ENCODE results near the gene SORCS2. TPM values are rescaled to one million over a fixed set of nuclear protein-coding genes. Genes with fewer than 3 reads are reported as not detected.

The SORCS2 gene
- total RNA-seq, 4 donors from 2014 or later: 0.26 to 17.1 (median 2.9) TPM

GRCh38 chr4:7280926-7281690 is 88.8 kb downstream of the SORCS2 start:
- H3K9me3 ChIP-seq: no peaks in the 10 kb centered on the region
- H3K4me1 ChIP-seq: peaks cover 0 to 4% of the 10 kb centered on the region in 2 donors
- intact Hi-C loops (cut with DNase I; ENCODE audit: low total_unique reads): no loop called here
- H3K27ac ChIP-seq: no peak overlapping the region
- DNase-seq: no peak
- no peak overlapping the region for H3K4me3 ChIP-seq
- no peaks in the 10 kb centered on the region for H3K27me3 ChIP-seq
- no peak for TF ChIP-seq POLR2A (IDR thresholded peaks at IDR 0.05)
- TF ChIP-seq, protein P1, sequence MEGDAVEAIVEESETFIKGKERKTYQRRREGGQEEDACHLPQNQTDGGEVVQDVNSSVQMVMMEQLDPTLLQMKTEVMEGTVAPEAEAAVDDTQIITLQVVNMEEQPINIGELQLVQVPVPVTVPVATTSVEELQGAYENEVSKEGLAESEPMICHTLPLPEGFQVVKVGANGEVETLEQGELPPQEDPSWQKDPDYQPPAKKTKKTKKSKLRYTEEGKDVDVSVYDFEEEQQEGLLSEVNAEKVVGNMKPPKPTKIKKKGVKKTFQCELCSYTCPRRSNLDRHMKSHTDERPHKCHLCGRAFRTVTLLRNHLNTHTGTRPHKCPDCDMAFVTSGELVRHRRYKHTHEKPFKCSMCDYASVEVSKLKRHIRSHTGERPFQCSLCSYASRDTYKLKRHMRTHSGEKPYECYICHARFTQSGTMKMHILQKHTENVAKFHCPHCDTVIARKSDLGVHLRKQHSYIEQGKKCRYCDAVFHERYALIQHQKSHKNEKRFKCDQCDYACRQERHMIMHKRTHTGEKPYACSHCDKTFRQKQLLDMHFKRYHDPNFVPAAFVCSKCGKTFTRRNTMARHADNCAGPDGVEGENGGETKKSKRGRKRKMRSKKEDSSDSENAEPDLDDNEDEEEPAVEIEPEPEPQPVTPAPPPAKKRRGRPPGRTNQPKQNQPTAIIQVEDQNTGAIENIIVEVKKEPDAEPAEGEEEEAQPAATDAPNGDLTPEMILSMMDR (IDR thresholded peaks at IDR 0.05): no peak
- H3K36me3 ChIP-seq: no peaks in the 10 kb centered on the region

DNA sequence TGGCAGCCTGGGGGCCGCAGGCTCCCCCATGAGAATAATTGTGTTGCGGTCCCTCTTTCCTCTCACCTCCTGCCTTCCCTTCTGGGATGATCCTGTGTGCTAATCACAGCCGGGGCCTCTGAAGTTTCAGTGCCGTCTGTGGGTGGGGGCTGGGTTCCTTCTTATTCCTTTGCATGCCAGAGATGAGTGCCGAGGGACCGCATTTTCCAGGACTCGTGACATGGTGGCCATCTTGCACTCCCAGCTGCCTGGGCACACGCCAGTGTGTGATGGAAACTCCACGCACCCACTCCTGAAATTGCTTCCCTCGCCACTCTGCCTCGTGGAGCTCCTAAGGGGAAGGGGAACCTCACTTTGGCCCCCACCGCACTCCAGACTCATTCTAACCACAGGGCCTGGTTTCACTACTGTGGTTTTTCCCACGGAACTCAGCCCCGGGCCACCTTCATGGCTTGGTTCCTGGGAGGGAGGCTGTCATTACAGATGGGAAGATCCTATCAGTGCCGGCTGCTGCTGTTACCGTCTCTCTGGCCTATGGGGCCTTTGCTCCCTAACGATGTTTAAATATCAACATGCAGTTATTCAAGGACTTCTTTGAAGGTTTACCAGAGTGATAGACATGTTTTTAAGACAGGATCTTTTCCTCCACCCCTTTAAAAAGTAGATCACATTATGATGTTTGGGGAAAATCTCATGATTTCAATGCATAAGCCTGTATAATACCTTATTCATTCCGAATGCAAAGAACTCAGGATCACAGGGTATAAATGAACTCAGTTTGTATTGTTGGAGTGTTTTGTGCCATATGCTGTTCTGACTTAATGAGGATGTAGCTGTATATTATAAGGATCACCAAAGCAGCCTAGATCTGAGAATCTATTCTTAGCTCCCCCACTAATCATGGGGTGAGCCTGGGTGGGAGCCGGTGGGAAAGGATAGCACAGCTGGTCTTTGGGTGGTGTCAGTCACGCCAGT is 89.6 kb downstream of the SORCS2 start:
- DNase-seq: no peak
- TF ChIP-seq, protein P1 (IDR thresholded peaks at IDR 0.05): no peak
- no peak for TF ChIP-seq POLR2A (IDR thresholded peaks at IDR 0.05)
- H3K4me1 ChIP-seq: peaks cover 0 to 7% of the 10 kb centered on the region in 2 donors
- H3K27ac ChIP-seq: no peak overlapping the region
- no peaks in the 10 kb centered on the region for H3K27me3 ChIP-seq
- no peaks in the 10 kb centered on the region for H3K9me3 ChIP-seq
- no peaks in the 10 kb centered on the region for H3K36me3 ChIP-seq
- intact Hi-C loops (cut with DNase I; ENCODE audit: low total_unique reads): no loop called here
- no peak overlapping the region for H3K4me3 ChIP-seq

- Histone ChIP-seq H3K27ac (no peak overlapping the region), H3K27me3 (no peaks in the 10 kb centered on the region), H3K4me3 (no peak overlapping the region), H3K9me3 (no peaks in the 10 kb centered on the region), H3K4me1 (peaks cover 0 to 7% of the 10 kb centered on the region in 2 donors), H3K36me3 (no peaks in the 10 kb centered on the region)
- intact Hi-C loops (cut with DNase I; ENCODE audit: low total_unique reads): no loop called here
- DNase-seq: no peak
- TF ChIP-seq POLR2A (IDR thresholded peaks at IDR 0.05): no peak
- TF ChIP-seq, protein P1 (IDR thresholded peaks at IDR 0.05): no peak
Measured at GRCh38 chr4:7282786-7283440, 90.6 kb downstream of the SORCS2 start.

GRCh38 chr4:7285244-7286094 is 93.1 kb downstream of the SORCS2 start:
- Histone ChIP-seq H3K27me3 (no peaks in the 10 kb centered on the region), H3K9me3 (no peaks in the 10 kb centered on the region), H3K4me1 (peaks cover 0 to 7% of the 10 kb centered on the region in 2 donors), H3K4me3 (no peak overlapping the region), H3K36me3 (no peaks in the 10 kb centered on the region), H3K27ac (peak overlapping the region; percentile 56 to 77)
- DNase-seq: peak; percentile 50 to 60
- intact Hi-C loops (cut with DNase I; ENCODE audit: low total_unique reads): no loop called here
- no peak for TF ChIP-seq POLR2A (IDR thresholded peaks at IDR 0.05)
- TF ChIP-seq, protein P1 (IDR thresholded peaks at IDR 0.05): no peak

Measured in uterus (tissue), 4 donors.